Esophagus squamous epithelium (tissue), 5 donors: ENCODE data around the gene EFCAB12. TPM values are rescaled to one million over a fixed set of nuclear protein-coding genes. Genes with fewer than 3 reads are reported as not detected.

Experiments
- DNase-seq: peaks from one replicate; lab custom pipeline; 2025; lab: John Stamatoyannopoulos, UW
- H3K27ac ChIP-seq, 4 donors: fragments of 200-600 bp; sonication (generic); one replicate each; pipeline ENCODE4 v1.5.1; 2016 to 2019; ENCODE audit warnings: mild to moderate bottlenecking in 1 of 4
- H3K27me3 ChIP-seq, 4 donors: fragments of 200-600 bp; sonication (generic); 1 replicate in 3 of 4; 2 replicates in 1 of 4; pipeline versions ENCODE4 v1.5.1 to v1.6.0; 2017 to 2021; ENCODE audit warnings: antibody characterized with exemption in 1 of 4
- H3K36me3 ChIP-seq, 3 donors: fragments of 200-600 bp; sonication (generic); one replicate each; pipeline ENCODE4 v1.5.1; 2016 to 2019
- H3K4me1 ChIP-seq, 3 donors: fragments of 200-600 bp; sonication (generic); one replicate each; pipeline ENCODE4 v1.5.1; 2017 to 2019
- H3K4me3 ChIP-seq, 4 donors: fragments of 200-600 bp; sonication (generic); 1 replicate in 3 of 4; 2 replicates in 1 of 4; pipeline ENCODE4 v1.5.1; 2016 to 2019; ENCODE audit warnings: mild to moderate bottlenecking in 2 of 4, moderate library complexity in 1 of 4
- H3K9me3 ChIP-seq, 3 donors: fragments of 200-600 bp; sonication (generic); one replicate each; pipeline ENCODE4 v1.5.1; 2016 to 2019
- CTCF ChIP-seq, 6 experiments: fragments of 450-650 bp in 4 of 6; fragments of 200-600 bp in 2 of 6; sonication (generic) in 2 of 6; IDR thresholded peaks; one replicate each; pipeline ENCODE4 v1.5.1; 2016 to 2019; ENCODE audit warnings: antibody characterized with exemption in 6 of 6, mild to moderate bottlenecking in 4 of 6, moderate library complexity in 4 of 6
- POLR2A ChIP-seq, 4 donors: fragments of 450-650 bp; IDR thresholded peaks; one replicate each; pipeline ENCODE4 v1.6.1; 2017; ENCODE audit warnings: antibody characterized with exemption in 4 of 4, mild to moderate bottlenecking in 4 of 4, moderate library complexity in 3 of 4
- WGBS, 2 donors: methylation state at CpG; one replicate each; pipeline ENCODE4 v1.1.5; 2018; 5-methylcytosine and 5-hydroxymethylcytosine counted together
- intact Hi-C: fragments of 100-400 bp; cut with DNase I; formaldehyde crosslinking; loops from one replicate; pipeline ENCODE4 v1.15.0; 2022
- total RNA-seq, 4 donors: library from RNA; depleted of rRNA; stranded (reverse); fragments of >200 nt; gene quantifications; one replicate each; pipeline ENCODE4 v1.1.0, GENCODE V29; 2016
- donor health status: DM: yes; HTN: yes; CAD: no.

EFCAB12 gene
- total RNA-seq: under 1 TPM in 1 of 4 donors, not detected in 3; under 0.01 TPM

- intact Hi-C loops: no loop called here
- DNase-seq: peak; percentile 49
- WGBS, 2 donors: 5 to 6% methylated on average over 12 to 27 of the region's 42 CpGs
- no peaks in the 10 kb centered on the region for H3K27me3 ChIP-seq
- H3K27ac ChIP-seq: peak within 1 kb of the TSS; percentile 45 to 79 (median 70)
- H3K4me1 ChIP-seq: peaks cover 11 to 21% (median 15%) of the 10 kb centered on the region in 3 donors
- no peaks in the 10 kb centered on the region for H3K9me3 ChIP-seq
- peaks cover 14 to 40% (median 20%) of the 10 kb centered on the region in 3 donors for H3K36me3 ChIP-seq
- H3K4me3 ChIP-seq: peak within 1 kb of the TSS; percentile 31 to 74 (median 51)
- TF ChIP-seq POLR2A (IDR thresholded peaks at IDR 0.05) (no peak), CTCF (IDR thresholded peaks at IDR 0.05) (peak in 1 of 6 experiments; percentile 3)
Observed at GRCh38 chr3:129428376-129429079, at the start of gene EFCAB12. Gene EFCAB12 (minus strand): TSS chr3:129428636. CDS start chr3:129428488, 148 bp downstream.

GRCh38 chr3:129476586-129476985 is 48.1 kb upstream of the EFCAB12 start:
- intact Hi-C loops: no loop called here
- no peak for DNase-seq
- TF ChIP-seq CTCF (IDR thresholded peaks at IDR 0.05): no peak
- no peak for TF ChIP-seq POLR2A (IDR thresholded peaks at IDR 0.05)
- Histone ChIP-seq H3K4me1 (peaks cover 0 to 14% (median 8%) of the 10 kb centered on the region in 3 donors), H3K36me3 (peaks cover 0 to 65% (median 11%) of the 10 kb centered on the region in 3 donors), H3K27ac (no peak overlapping the region), H3K27me3 (no peaks in the 10 kb centered on the region), H3K4me3 (no peak overlapping the region), H3K9me3 (no peaks in the 10 kb centered on the region)
- WGBS, 2 donors: 90 to 93% methylated on average over 6 of the region's 6 CpGs

GRCh38 chr3:129475863-129476262 is 47.4 kb upstream of the EFCAB12 start:
- H3K4me3 ChIP-seq: no peak overlapping the region
- TF ChIP-seq CTCF (IDR thresholded peaks at IDR 0.05): no peak
- no peak for TF ChIP-seq POLR2A (IDR thresholded peaks at IDR 0.05)
- H3K9me3 ChIP-seq: no peaks in the 10 kb centered on the region
- no peaks in the 10 kb centered on the region for H3K27me3 ChIP-seq
- H3K4me1 ChIP-seq: peaks cover 0 to 6% (median under 1%) of the 10 kb centered on the region in 3 donors
- DNase-seq: no peak
- H3K36me3 ChIP-seq: peaks cover 0 to 73% (median 11%) of the 10 kb centered on the region in 3 donors
- 87 to 95% methylated on average over 3 of the region's 3 CpGs for WGBS, 2 donors
- no peak overlapping the region for H3K27ac ChIP-seq
- intact Hi-C loops: no loop called here

- H3K27ac ChIP-seq: no peak overlapping the region
- no peak overlapping the region for H3K4me3 ChIP-seq
- DNase-seq: no peak
- peaks cover 0 to 75% (median 11%) of the 10 kb centered on the region in 3 donors for H3K36me3 ChIP-seq
- no peaks in the 10 kb centered on the region for H3K27me3 ChIP-seq
- 66 to 71% methylated on average over 9 to 10 of the region's 10 CpGs for WGBS, 2 donors
- no peaks in the 10 kb centered on the region for H3K9me3 ChIP-seq
- H3K4me1 ChIP-seq: no peaks in the 10 kb centered on the region
- intact Hi-C loops: no loop called here
- TF ChIP-seq POLR2A (IDR thresholded peaks at IDR 0.05): no peak
- no peak for TF ChIP-seq CTCF (IDR thresholded peaks at IDR 0.05)
Observed at GRCh38 chr3:129474984-129475804, 46.8 kb upstream of the EFCAB12 start.

- no peaks in the 10 kb centered on the region for H3K9me3 ChIP-seq
- 71 to 87% methylated on average over 4 of the region's 4 CpGs for WGBS, 2 donors
- H3K27me3 ChIP-seq: no peaks in the 10 kb centered on the region
- TF ChIP-seq POLR2A (IDR thresholded peaks at IDR 0.05) (no peak), CTCF (IDR thresholded peaks at IDR 0.05) (no peak)
- no peak for DNase-seq
- intact Hi-C loops: no loop called here
- peaks cover 0 to 76% (median 11%) of the 10 kb centered on the region in 3 donors for H3K36me3 ChIP-seq
- no peak overlapping the region for H3K27ac ChIP-seq
- H3K4me3 ChIP-seq: no peak overlapping the region
- H3K4me1 ChIP-seq: peaks cover 0 to 10% (median 0%) of the 10 kb centered on the region in 3 donors
Observed at GRCh38 chr3:129473769-129474152, 45.3 kb upstream of the EFCAB12 start.
